ENCODE measurements around the gene CHFR.

Gene CHFR

GRCh38 chr12:132786192-132786591, 101.2 kb downstream of the CHFR start:
- DNase-seq (ENCODE audit: low spot score): no peak
- TF ChIP-seq, protein P1, sequence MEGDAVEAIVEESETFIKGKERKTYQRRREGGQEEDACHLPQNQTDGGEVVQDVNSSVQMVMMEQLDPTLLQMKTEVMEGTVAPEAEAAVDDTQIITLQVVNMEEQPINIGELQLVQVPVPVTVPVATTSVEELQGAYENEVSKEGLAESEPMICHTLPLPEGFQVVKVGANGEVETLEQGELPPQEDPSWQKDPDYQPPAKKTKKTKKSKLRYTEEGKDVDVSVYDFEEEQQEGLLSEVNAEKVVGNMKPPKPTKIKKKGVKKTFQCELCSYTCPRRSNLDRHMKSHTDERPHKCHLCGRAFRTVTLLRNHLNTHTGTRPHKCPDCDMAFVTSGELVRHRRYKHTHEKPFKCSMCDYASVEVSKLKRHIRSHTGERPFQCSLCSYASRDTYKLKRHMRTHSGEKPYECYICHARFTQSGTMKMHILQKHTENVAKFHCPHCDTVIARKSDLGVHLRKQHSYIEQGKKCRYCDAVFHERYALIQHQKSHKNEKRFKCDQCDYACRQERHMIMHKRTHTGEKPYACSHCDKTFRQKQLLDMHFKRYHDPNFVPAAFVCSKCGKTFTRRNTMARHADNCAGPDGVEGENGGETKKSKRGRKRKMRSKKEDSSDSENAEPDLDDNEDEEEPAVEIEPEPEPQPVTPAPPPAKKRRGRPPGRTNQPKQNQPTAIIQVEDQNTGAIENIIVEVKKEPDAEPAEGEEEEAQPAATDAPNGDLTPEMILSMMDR (IDR thresholded peaks at IDR 0.05; ENCODE audit: extremely low read depth, missing control alignments): no peak

DNA sequence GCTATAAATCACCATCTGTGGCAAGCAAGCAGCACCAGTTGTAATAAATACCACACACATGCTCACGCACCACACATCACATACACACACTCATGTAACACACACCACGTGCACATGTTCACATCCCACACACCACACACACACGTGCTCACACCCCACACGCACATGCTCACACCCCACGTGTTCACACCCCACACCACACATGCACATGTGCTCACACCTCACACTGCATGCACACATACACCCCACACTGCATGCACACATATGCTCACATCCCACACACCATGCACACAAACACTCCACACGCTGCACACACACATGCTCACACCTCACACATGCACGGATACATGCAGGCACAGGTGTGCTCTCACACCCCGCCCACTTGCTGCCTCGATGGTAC, 102.8 kb downstream of the CHFR start:
- TF ChIP-seq, protein P1 (IDR thresholded peaks at IDR 0.05; ENCODE audit: extremely low read depth, missing control alignments): no peak

DNA sequence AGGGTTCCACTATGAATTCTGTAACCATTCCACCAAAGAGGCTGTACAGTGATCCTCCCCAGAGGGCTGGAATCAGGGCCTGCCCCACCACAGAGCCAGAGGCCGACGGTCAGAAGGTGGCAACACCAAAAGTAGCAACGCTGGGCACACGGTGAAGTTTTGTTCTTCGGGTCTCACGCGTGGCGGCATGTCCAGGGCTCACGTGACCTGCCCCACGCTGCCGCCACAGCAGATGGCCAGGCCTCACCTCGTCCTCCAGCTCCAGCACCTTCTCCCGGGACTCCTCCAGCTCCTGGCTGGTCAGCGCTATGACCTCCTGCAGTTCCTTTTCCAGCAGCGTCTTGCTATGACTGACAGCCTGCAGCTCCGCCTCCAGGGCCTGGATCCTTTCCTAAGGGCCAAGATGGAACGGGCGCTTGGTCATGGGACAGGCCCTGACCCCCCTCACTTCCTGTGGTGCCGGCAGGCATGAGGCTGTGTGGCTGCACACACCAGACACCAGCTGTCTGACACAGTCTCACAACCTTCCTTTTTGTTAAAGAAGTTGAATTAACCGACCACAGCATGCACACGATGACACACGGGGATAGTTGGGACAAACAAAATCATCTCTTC, 103.4 kb downstream of the CHFR start:
- TF ChIP-seq, protein P1 (IDR thresholded peaks at IDR 0.05; ENCODE audit: extremely low read depth, missing control alignments): no peak
- no peak for DNase-seq (ENCODE audit: low spot score)

More for the DNA sequence above, 102.8 kb downstream of the CHFR start:
- DNase-seq (ENCODE audit: low spot score): no peak

All from GM20000 (cell line).